Esophagus (tissue), 2 donors: ENCODE data around the gene ANKRD36C. TPM values are rescaled to one million over a fixed set of nuclear protein-coding genes. Genes with fewer than 3 reads are reported as not detected.
"Not testable (repeated sequence)": the region's sequence is repeated elsewhere in the genome, so short reads cannot be mapped to it uniquely, and the experiment has no call there.

Source experiments
- H3K27ac ChIP-seq, 2 donors: one replicate each; pipeline ENCODE4 v1.5.1; 2013; ENCODE audit warnings: low read depth in 2 of 2, mild to moderate bottlenecking in 2 of 2, inconsistent platforms in 1 of 2, low read length in 1 of 2, moderate library complexity in 1 of 2
- H3K27me3 ChIP-seq, 2 donors: one replicate each; pipeline ENCODE4 v1.6.1; 2013; ENCODE audit warnings: low read length in 2 of 2, control low read depth in 1 of 2, mild to moderate bottlenecking in 1 of 2; ENCODE audit not compliant: insufficient read depth in 2 of 2, control insufficient read depth in 1 of 2
- H3K36me3 ChIP-seq, 2 donors: one replicate each; pipeline ENCODE4 v1.6.1; 2013; ENCODE audit warnings: low read length in 1 of 2; ENCODE audit not compliant: control insufficient read depth in 2 of 2, insufficient read depth in 2 of 2
- H3K4me1 ChIP-seq, 2 donors: one replicate each; pipeline ENCODE4 v1.6.1; 2013; ENCODE audit warnings: low read length in 1 of 2; ENCODE audit not compliant: control insufficient read depth in 2 of 2, insufficient read depth in 2 of 2
- H3K4me3 ChIP-seq, 2 donors: one replicate each; pipeline ENCODE4 v1.5.1; 2013; ENCODE audit warnings: low read length in 2 of 2, mild to moderate bottlenecking in 2 of 2, low read depth in 1 of 2, moderate library complexity in 1 of 2
- H3K9me3 ChIP-seq, 2 donors: one replicate each; pipeline ENCODE4 v1.6.1; 2013; ENCODE audit warnings: mild to moderate bottlenecking in 2 of 2, low read depth in 1 of 2, low read length in 1 of 2, moderate library complexity in 1 of 2; ENCODE audit not compliant: control insufficient read depth in 2 of 2, insufficient read depth in 1 of 2
- WGBS, 2 donors: extraction: QIAGEN DNeasy Blood & Tissue Kit; methylation state at CpG; one replicate each; pipeline ENCODE4 v1.1.7; 2013; 5-methylcytosine and 5-hydroxymethylcytosine counted together
- polyA plus RNA-seq, 2 donors: library from polyadenylated mRNA; stranded (reverse); fragments of 200-250 nt; gene quantifications; one replicate each; pipeline ENCODE4 v1.2.3, GENCODE V29; 2013
- donor health status: healthy with polysubstance abuse.
- donor health status: Bipolar disorder and iron deficiency.

Gene ANKRD36C
- polyA plus RNA-seq, 2 donors: 1.2 to 4.0 TPM

GRCh38 chr2:95817521-95817920, 174.1 kb downstream of the ANKRD36C start:
- 97 to 100% methylated on average over 2 of the region's 2 CpGs for WGBS, 2 donors
- not testable (repeated sequence) for H3K4me1 ChIP-seq, H3K36me3 ChIP-seq, H3K27me3 ChIP-seq, H3K4me3 ChIP-seq, H3K9me3 ChIP-seq, H3K27ac ChIP-seq

DNA sequence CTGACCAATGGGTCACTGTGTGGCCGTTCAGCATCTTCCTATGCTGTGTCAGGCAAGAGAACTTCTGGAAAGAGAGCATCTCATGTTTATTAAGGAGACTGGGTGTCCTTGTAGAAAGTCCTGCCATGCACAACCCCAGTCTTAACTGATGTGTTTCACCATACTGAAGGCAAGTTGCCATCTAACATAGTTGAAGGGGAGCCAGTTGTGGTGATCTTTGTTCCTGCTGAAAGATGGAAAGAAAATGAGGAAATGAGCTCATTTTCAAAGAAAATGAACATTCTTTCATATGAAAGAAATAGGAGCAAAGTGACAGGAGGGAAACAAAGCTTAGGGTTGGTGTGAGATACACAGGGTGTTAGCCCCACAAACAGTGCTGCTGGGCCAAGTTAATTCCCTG, 178.3 kb downstream of the ANKRD36C start:
- H3K4me3 ChIP-seq, H3K27ac ChIP-seq, H3K27me3 ChIP-seq, H3K36me3 ChIP-seq, H3K9me3 ChIP-seq, H3K4me1 ChIP-seq: not testable (repeated sequence)
- WGBS, 2 donors: 88 to 89% methylated on average over 1 of the region's 1 CpG

GRCh38 chr2:95799892-95800291, 191.7 kb downstream of the ANKRD36C start:
- H3K4me3 ChIP-seq: no peak overlapping the region
- H3K27ac ChIP-seq: no peak overlapping the region
- no peaks in the 10 kb centered on the region for H3K4me1 ChIP-seq
- no peaks in the 10 kb centered on the region for H3K27me3 ChIP-seq
- WGBS, 2 donors: 93 to 95% methylated on average over 14 of the region's 14 CpGs
- peaks cover 2 to 4% of the 10 kb centered on the region in 2 donors for H3K9me3 ChIP-seq
- H3K36me3 ChIP-seq: no peaks in the 10 kb centered on the region

- WGBS, 2 donors: 89 to 91% methylated on average over 13 of the region's 13 CpGs
Measured at GRCh38 chr2:95799147-95799889, 192.3 kb downstream of the ANKRD36C start.

GRCh38 chr2:95796249-95797099, 195.2 kb downstream of the ANKRD36C start:
- not testable (repeated sequence) for H3K9me3 ChIP-seq, H3K36me3 ChIP-seq, H3K27me3 ChIP-seq, H3K4me3 ChIP-seq, H3K4me1 ChIP-seq, H3K27ac ChIP-seq
- no CpG with 5 or more reads among the region's 18 CpGs for WGBS, 2 donors

More at GRCh38 chr2:95799147-95799889, 192.3 kb downstream of the ANKRD36C start:
- H3K27me3 ChIP-seq, H3K4me1 ChIP-seq, H3K27ac ChIP-seq, H3K9me3 ChIP-seq, H3K4me3 ChIP-seq, H3K36me3 ChIP-seq: not testable (repeated sequence)

- not testable (repeated sequence) for H3K27ac ChIP-seq, H3K27me3 ChIP-seq, H3K4me3 ChIP-seq, H3K36me3 ChIP-seq, H3K9me3 ChIP-seq, H3K4me1 ChIP-seq
- 79 to 88% methylated on average over 1 of the region's 5 CpGs for WGBS, 2 donors
Measured at GRCh38 chr2:95793970-95794369, 197.7 kb downstream of the ANKRD36C start.

DNA sequence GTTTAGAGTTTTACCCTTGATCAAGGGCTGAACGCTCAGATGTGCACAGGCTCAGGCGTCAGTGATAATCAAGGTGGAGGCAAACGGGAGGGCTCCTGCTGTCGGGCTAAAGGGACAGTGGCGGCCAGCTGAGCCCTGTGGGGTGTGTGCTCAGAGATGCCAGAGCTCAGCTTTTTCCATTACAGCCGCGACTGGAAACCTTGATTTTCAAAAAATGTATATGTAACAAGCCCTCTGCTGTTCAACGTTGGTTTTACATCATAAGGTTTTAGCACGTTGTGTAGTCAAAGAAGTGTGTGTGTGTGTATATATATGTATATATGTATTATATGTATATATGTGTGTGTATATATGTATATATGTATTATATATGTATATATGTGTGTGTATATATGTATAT, 201.4 kb downstream of the ANKRD36C start:
- H3K9me3 ChIP-seq, H3K36me3 ChIP-seq, H3K4me3 ChIP-seq, H3K27me3 ChIP-seq, H3K4me1 ChIP-seq, H3K27ac ChIP-seq: not testable (repeated sequence)
- WGBS, 2 donors: no CpG with 5 or more reads among the region's 9 CpGs

- WGBS, 2 donors: no CpG with 5 or more reads among the region's 34 CpGs
- not testable (repeated sequence) for H3K27ac ChIP-seq, H3K4me1 ChIP-seq, H3K9me3 ChIP-seq, H3K27me3 ChIP-seq, H3K36me3 ChIP-seq, H3K4me3 ChIP-seq
Measured at GRCh38 chr2:95789385-95789784, 202.2 kb downstream of the ANKRD36C start.

GRCh38 chr2:95788642-95789041, 203.0 kb downstream of the ANKRD36C start:
- H3K4me3 ChIP-seq, H3K9me3 ChIP-seq, H3K27ac ChIP-seq, H3K4me1 ChIP-seq, H3K36me3 ChIP-seq, H3K27me3 ChIP-seq: not testable (repeated sequence)
- WGBS, 2 donors: no CpG with 5 or more reads among the region's 13 CpGs
